GM19395 (cell line): ENCODE results near the gene PMPCA.

ENCODE experiments used
- ATAC-seq: cut with Tn5 transposase; IDR thresholded peaks from one replicate; pipeline ENCODE4 v1.9.1; 2021; ENCODE audit warnings: mild to moderate bottlenecking, moderate library complexity; ENCODE audit not compliant: unreplicated experiment

The PMPCA gene

GRCh38 chr9:136410500-136411287 is at the start of gene PMPCA, which contains the start of gene ENTR1:
TSS of gene PMPCA (plus strand) at chr9:136410658. CDS start at chr9:136410669, 11 bp downstream.
TSS of gene ENTR1 (minus strand) at chr9:136410614. CDS start at chr9:136410397, 217 bp downstream.
- ATAC-seq: peak; percentile 68

- ATAC-seq: no peak
Measured at GRCh38 chr9:136361047-136361753, 49.3 kb upstream of the PMPCA start.

GRCh38 chr9:136361754-136362449 is 48.6 kb upstream of the PMPCA start:
- ATAC-seq: no peak

DNA sequence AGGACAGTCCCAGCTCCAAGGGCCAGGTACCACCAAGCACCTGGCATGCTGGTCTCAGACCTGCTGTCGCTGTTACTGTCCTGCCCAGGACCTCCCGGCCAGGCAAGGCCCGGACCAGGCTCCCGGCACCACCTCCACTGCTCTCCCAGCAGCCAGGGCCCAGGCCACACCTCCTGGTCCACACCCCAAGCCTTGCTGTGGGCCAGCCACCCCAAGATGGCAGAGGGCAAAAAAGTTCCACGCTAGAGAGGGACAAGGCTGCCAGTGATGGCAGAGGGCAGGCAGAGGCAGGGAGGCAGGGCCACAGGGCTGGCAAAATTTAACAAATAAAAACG is 48.0 kb upstream of the PMPCA start:
- no peak for ATAC-seq

DNA sequence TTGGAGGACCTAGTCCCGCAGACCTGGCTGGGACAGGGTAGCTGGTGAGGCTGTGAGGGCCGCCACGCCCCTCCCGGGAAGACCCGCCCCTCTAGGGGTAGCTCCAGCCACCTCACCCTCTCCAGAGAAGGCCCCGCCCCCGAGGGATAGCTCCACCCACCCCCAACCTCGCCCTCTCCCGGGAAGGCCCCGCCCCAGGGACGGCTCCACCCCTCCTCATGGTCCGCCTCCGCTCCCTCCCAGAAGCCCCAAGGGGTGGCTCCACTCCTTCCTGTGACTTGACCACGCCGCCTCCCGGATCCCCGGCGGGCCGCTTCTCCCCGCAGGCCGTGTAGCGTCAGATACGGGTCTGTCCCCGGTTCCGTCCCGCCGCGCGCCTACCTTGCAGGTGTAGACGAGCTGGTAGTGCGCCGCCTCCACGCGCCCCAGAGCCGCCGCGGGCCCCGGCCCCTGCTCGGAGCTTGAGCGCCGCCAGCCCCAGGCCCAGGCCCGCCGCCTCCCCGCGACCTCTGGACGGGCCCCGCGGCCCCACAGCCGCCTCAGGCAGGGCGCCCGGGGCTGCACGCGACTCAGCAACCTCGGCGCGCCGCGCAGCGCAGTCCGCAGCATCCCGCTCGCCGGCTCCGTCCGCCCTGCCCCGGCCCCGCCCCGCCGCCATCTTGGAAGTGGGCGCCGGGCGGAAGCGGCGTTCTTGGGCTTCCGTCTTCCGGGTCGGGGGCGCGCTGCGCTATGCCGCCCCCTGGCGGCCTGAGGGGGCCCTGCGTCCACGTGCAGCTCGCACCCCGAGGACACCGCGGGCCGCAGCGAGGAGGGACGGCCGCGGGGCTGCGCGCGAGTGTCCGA is 47.1 kb upstream of the PMPCA start, which contains the start of gene DNLZ:
TSS of gene DNLZ (minus strand) at position 639 of the 843 bp plus-strand sequence. CDS start at position 609, 30 bp downstream.
- peak; percentile 74 for ATAC-seq

DNA sequence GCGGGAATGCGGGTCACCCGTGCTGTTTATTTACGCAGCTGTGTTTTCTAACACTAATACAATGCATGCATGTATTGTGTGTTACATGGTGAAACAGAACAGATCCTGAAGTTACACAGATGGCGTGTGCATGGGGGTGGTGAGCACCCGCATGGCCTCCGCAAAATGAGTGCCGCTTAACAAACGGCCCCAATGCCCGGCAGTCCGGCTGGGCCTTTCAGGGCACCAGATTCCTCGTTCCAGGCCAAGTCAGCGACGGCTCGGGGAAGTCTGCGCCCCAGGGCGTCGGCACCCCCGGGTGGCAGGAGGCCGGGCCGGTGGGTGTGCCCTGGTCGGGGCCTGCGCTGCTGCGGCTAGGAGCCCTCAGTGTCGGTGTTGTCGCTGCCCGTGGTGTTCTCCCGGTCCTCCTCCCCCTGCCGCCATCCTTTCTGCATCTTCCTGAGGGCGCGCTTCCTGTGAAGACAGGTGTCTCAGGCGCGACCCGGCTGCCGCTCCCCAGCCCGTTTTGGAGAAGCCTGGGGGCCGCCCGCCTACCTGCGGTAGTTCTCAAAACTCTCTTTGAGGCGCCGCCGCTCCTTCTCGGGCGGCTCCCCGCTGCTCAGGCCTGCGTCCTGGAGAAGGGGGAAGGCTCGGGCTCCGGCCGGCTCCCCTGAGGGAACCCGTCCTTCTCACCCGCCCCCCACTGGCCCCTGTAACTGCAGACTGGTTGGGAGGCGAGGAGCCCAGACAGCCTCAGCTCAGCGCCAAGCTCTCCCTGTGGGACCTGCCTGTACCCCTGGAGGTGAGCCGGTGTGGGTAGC is 46.3 kb upstream of the PMPCA start:
- ATAC-seq: no peak

DNA sequence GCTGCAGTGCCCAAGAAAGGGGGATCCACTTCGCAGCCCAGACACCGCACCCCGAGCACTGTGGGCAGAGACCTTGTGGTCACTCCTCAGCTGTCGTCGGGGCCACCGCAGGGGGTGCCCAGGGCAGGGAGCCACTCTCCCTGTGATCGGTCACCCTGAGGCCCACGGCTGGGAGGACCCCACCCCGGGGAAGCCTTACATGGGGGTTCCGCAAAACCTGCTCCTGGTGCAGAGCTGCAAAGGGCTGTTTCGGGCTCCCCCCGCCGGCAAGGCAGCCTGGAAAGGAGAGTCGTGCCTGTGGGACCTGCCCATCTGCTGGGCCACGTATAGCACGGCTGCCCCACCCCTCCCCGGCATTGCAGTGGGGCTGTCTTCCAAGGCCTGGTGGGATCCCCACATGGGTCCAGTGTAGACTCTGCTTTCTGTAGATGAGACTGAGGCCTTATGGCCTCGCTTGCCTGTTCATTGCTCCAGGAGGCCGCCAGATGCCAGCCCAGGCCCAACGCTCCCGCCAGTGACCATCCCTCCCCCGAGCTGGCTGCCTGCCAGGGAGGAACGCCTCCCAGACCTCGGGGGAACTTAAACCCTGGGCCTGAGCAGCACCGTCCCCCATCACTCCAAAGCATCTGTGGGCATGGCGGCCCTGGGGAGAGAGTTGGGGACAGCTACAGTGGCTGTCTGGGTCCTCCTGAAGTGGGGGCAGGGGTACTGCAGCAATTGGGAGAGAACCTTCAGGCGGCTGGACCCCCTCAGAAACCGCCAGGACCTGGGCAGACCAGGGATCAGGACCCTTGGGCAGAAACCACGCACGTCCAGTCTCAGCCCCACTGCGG is 45.3 kb upstream of the PMPCA start:
- ATAC-seq: no peak

GRCh38 chr9:136365775-136366222 is 44.7 kb upstream of the PMPCA start:
- no peak for ATAC-seq

GRCh38 chr9:136366826-136367225 is 43.6 kb upstream of the PMPCA start:
- ATAC-seq: no peak

- no peak for ATAC-seq
Measured at GRCh38 chr9:136367296-136368145, 42.9 kb upstream of the PMPCA start.

GRCh38 chr9:136368190-136368589 is 42.3 kb upstream of the PMPCA start:
- no peak for ATAC-seq

GRCh38 chr9:136370037-136370436 is 40.4 kb upstream of the PMPCA start:
- ATAC-seq: no peak

DNA sequence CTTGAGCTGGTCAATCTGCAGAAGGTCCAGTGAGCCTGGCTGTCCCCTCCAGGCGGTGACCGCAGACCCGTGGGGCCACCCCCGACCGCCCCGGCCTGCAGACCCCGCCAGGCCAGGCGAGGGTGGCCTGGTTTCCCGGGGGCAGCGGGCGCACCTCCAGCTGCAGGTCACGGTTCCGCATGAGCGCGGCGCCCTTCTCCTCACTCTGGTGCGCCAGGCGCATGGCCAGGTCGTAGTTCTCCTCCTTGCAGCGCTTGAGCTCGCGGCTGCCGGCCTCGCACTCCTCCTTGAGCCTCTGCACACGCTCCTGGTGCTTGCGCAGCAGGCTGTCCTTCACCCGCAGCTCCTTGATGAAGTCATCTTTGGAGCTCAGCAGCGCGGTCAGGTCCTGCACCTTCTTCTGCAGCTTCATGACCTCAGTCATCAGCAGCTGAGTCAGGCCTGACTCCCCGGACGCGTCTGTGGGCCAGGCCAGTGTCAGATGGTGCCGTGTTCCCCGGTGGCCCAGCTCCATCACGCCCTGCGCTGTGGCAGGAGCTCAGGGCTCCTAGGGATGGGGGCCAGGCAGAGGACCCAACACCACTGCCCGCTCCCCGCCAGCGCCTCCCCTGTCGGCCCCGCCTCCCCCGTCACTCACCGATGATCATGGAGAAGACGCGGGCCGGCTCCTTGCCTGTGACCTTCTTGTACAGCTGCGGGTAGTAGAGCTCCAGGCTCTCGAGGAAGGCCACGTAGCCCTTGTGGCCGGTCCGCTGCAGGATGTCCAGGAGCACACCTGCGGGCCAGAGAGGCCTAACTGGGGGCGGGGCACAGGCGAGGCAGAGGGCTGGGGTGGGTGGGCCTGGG is 39.5 kb upstream of the PMPCA start:
- ATAC-seq: no peak

- ATAC-seq: no peak
Measured at GRCh38 chr9:136371533-136371880, 39.0 kb upstream of the PMPCA start.

GRCh38 chr9:136372006-136372405 is 38.5 kb upstream of the PMPCA start:
- no peak for ATAC-seq

- ATAC-seq: no peak
Measured at GRCh38 chr9:136372561-136373299, 37.7 kb upstream of the PMPCA start.
